NCI-H2029 (cell line): ENCODE results near the gene ENPP3.

ENCODE experiments used
- DNase-seq: peaks from one replicate; lab custom pipeline; 2025; lab: John Stamatoyannopoulos, UW

Gene ENPP3

DNA sequence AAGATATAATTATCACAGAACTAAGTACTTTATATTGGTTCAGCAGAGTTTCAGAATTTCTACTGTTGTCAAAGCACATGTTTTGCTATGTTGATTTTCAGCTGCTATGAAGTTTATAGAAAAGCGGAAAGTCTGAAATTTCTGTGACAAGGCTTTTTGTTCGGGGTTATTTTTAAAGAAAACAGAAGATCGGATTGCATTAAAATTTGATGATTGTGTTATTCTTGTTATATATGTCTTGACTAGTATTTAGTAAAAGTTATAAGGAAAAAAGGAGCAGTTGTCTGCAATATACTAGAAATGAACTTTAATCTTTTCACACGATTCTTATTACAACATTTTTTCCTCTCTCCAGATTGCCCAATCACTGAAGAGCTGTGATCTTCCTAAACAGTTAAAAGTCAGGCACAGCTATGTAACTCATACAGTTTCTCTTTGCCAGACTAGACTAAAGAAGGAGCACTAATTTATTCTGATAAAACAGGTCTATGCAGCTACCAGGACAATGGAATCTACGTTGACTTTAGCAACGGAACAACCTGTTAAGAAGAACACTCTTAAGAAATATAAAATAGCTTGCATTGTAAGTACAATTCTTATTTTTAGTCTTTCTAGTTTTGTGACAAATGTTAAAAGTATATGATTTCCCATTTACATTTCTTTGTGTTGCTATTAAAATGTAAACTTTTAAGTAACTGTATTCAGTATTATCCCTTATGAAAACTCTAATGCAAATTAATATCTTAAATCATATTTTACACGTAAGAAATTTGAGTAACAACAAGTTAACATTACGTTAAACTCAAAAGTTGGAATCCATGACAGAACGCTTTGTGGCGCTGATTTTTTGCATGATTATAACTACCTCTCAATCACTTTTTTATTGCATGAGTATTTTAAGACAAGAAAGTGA lies at the start of gene ENPP3:
TSS of gene ENPP3 (plus strand) at position 423 of the 913 bp plus-strand sequence. CDS start at position 506, 83 bp downstream.
- no peak for DNase-seq

DNA sequence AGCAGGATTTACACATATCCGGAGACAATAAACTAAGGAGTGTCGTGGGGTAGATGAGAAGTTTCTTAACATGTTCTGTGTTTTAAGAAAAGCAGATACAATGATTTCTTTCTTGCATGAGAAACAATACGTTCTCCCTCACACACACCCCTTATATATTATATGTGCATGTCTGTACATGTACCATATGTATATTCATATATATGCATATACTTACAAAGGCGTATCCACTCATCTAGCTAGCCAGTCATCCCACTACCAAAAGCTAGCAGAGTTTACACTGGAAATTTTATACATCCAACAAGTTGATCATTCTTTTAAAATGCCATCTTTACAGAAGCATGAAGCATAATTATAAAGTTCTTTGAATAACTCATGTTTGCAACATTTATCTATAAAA lies 49.2 kb upstream of the ENPP3 start:
- DNase-seq = no peak

DNA sequence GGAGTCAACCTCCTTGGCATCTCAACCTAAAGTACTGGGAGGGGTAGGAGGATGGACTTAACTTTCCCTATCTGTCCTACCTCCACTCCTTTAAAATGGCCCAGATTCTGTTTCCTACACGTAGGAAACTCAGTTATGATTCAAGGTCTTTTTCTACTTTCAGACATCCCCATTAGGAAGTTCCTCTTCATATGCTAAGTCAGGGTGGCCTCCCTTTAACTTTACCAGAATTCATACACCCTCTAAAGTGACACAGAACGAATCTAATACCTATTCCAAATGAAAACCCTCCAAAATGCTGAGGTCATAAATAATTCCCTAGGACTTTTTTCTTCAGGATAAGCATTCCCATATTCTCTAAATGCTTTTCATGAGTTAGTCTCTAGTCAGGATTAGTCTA lies 48.5 kb upstream of the ENPP3 start:
- DNase-seq = no peak

DNA sequence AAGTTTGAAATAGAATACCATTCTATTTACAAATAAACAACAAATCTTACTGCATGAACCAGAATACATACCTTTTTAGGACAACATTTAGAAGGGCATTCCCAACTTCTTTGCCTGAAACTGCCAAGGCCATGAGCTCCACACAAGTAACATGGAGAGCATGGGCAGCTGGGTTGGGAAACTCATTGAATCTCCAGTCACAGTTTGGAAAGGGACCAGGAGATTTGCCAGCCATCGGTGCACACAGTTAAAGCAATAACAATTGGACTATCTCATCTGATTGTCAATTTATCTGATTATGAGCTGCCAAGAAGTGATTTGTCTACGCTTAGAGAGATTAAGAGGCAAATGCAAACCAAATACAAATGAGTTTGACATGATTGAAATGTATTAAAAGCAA lies 44.2 kb upstream of the ENPP3 start:
- no peak for DNase-seq

DNA sequence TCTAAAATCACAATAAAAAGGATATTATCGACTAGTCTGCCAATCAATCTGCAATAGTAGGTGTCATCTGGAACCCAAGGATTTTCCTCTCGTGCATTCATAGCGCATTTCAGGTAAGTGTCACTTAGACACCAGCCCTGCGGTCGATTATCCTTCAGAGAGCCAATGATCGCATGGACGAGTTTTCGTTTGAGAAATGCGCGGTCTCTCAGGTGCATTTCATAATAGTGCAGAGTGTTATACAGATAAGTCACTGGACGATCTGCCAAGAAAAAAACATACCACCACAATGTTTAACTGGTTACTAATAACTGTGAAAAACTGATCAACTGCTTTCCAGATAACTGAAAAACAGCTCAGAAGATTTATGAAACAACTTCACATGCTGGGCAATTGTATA lies 43.0 kb upstream of the ENPP3 start:
- no peak for DNase-seq

DNA sequence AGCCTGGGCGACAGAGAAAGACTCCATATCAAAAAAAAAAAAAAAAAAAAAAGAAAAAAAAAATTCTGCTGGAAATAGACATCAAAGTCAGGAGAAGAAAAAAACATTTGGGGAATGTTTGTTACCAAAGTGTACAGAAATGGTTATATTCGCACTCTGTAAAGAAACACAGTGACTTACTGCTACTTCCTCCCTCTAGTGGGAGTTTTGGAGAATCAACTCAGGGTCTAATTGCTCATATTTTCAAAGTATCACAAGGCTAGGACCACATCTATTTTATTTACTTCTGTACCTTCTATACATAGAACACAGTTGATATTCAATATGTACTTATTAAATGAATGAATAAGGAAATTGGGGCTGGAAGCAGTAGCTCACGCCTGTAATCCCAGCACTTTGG lies 39.7 kb upstream of the ENPP3 start:
- DNase-seq = no peak

DNA sequence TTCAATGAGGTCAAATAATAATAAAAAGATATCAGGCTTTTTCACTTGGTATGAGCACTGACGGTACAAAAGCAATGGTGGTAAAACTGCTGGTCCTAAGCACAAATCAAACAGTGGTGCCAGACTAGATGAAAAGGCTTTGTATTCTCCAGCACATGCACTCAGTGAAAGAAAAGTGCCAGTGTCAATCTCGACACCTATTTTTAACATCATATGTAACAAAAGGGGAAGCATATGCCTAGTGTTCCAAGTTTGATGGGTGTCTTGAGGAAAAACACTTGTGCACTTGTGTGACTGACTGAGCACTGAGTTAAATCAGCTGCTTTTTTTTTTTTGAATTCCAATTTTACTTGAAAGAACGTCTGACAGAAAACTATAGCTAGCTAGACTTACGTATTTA lies 36.4 kb upstream of the ENPP3 start:
- DNase-seq = no peak

DNA sequence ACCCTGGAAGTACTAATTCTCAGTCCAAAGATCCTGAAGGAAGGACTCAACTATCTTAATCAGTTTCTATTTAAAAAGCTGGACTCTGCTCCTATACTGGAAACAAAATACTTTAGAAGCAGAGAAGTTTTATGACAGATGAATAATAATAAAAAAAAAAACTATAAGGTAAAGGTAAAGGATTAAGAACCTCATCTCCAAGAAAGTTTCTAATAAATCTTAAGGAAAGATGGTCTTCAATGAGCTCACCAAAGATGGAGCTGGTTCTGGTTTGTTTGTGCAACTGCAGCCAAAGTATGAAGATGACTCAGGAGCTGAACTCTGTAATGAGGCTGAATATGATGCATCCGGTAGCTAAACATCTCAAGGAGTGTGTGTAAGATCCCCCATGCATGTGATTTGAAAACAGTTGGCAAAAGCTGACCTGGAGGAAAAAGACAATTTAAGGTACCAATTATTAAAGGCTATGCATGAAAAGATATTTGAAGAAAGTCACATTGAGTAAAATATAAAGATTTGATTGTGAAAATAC lies 34.3 kb upstream of the ENPP3 start:
- DNase-seq = no peak

DNA sequence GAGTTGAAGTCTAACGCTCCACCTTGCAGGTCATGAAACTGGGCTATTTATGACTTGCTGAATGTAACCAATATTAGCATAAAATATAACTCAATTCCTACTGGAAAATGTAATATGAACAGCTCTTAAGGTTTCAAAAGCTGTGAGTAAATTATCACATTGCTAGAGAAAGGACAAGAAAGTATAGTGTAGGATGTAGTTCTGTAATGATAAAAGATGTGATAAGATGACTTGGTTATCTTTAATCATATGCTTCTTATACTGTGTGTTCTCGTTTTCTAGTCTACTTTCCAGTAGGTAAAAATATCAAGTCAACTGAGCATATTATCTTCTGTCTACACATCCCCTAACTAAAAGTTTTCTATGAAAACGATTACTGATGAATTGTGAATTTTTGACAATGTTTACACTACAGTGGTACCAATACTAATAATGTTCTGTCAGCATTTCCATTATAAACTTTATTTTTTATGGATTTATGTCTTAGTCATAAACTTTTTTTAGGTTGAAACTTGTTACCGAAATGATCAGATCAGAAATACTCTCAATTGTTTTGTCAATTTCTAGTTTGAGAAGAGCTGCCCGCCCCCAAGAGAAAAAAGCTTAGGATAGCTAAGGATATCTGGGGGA lies 23.7 kb upstream of the ENPP3 start:
- no peak for DNase-seq

DNA sequence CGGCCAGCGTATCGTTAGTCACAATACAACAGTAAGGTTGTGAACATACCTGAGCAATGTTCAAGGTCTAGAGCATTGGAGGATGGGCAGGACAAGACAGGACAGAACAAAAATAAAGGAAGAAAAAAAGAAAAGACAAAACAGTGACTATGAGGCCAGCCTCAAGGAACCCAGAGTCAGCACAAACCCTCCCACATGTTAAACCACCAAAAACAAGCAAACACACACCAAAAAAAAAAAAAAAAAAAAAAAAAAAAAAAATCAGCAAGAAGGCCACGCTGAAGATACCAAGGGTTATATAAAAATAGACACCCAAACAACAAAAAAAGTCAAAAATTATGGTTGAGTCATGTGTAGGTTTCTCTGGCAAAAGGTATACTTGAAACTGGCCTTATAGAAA lies 21.8 kb upstream of the ENPP3 start:
- no peak for DNase-seq

DNA sequence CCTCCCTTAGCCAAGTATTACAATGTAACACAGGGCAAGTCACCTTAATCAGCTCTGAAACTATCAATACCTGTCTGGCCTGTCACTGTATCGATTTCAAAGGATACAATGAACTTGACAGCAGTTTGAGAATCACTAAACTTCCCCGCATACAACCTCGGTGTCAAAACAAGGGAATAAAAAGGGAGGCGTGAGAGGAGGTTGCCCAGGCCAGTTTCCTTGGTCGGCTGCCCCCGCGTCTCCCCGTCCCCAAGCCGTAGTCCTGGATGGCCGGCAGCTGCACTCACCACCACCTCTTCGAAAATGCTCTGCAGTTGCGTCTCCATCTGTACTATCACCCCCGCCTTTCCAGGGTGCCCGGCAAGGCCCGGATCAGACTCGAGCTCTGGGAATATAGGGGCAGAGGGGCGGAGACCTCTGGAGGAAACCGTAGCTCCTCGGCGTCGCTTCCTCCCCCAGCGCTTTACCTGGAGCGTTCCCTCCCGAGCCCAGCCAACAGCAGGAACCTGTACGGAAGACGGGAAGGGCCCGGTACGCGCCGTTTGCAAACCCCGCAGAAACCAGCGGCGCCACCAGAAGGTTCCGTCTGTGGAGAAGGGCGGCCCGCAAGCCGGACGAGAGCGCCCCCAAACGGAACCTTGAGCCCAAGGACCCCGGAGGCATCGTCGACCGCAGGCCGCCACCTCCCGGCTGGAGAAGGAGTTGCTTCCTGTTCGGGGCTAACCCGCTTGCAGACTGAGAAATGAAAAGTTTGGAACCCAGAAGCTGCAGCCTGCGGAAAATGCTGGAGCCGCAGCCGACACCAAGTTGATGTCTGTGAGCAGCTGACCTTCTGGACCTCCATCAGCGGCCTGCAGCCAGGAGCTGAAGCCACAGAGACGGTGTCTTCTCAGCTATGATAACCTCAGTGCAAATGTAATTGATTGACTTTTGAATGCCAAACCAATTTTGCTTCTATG lies 9.1 kb upstream of the ENPP3 start, which contains the start of gene MED23:
TSS of gene MED23 (minus strand) at position 519 of the 959 bp plus-strand sequence. CDS start at position 326, 193 bp downstream.
- peak; percentile 76 for DNase-seq

DNA sequence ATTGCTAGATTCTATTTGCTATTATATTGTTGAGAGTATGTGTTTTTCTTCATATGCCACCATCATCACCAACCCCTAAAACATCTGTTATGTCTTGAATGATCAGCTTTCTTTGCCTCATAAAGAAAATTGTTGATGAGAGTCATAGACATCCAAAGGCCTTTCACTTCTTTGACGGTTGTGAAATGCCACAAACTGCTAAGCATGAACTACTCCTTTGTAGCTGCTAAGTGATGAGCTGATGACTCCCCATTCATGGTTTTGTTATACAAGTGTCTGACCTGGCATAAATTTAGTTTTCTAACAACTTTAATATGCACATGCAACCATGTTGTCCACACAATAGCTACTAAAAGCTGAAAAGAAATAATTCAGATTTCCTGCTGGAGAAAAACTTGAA lies 8.4 kb upstream of the ENPP3 start:
- no peak for DNase-seq

DNA sequence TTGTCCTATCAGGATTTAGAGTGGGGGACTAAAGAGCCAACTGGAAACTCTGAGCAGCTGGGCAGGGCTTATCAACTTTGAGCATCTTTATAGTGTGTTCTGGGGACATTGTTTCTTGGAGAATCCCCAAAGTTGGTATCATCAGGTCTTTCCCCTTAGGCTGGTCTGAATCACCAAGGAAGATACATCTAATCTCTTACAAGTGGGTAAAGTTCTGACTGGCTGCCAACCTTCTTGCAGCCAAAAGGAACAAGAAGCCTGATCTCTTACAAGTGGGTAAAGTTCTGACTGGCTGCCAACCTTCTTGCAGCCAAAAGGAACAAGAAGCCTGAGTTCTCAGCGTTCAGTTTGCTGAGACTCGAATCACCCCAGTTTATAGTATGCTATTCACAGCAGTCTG lies 7.5 kb upstream of the ENPP3 start:
- no peak for DNase-seq

DNA sequence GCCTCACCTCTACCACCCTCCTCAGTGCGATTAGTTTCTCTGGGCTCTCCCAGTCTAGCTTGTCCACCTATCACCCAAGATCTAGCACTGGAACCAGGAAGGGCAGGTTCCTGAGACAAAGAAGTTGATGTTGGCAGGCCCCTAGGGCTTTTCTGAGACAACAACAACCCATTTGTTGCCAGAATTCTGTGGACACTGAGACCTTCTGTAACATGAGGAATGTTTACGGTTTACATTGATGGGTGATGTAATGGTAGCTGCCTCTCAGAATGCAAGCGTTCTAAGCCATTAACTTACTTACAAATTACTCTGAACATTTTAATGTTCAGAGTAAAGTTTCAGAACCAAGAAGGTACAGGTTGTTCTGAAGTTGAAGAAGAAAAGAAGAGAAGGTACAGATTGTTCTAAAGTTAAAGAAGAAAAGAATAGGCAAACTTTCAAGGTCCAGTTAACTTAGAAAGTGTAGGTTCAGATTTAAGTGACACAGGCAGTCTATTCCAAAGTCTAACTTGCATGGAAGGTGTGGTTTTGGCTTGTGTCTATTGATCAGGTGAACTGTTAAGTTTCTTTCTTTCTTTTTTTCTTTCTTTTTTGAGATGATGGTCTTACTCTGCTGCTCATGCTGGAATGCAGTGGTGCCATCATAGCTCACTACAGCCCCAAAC lies 5.3 kb upstream of the ENPP3 start:
- no peak for DNase-seq

DNA sequence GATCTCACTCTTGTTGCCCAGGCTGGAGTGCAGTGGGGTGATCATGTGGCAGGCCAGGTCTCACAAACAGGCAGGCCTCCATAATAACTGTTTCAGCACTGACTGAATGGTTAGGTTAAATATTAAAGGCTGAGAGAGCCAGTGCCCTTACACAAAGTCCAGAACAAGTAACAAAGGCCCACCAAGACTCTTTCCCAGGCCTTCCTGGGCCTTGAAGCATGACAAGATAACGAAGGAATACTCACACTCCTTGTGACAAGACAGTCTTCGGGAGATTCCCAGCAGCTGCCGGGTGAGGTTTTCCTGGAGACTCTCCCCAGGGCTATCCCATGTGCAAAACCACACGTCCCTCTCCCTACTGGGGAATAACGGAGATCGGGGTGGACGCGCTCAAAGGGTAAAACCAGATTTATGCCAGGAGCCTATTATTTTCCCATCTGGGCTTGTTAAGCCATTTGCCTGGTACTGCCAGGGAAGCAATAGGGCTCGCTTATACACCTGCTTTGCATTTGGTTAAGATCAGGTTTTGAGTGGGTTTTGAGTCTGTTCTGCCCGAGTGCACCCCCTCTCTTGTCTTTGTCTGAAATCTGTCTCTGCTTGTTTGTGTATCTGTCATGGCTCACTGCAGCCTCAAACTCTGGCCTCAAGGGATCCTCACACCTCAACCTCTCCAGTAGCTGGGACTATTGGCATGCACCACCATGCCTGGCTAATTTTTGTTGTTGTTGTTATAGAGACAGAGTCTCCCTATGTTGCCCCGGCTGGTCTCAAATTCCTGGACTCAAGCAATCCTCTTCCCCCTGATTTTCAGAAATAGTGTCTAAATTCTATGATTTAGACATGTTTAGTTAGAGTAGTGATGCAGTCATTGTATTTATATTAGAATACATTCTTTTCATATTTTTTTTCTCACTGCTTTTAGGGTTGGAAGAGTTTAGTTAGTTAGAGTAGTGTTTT lies 1.4 kb upstream of the ENPP3 start:
- no peak for DNase-seq

DNA sequence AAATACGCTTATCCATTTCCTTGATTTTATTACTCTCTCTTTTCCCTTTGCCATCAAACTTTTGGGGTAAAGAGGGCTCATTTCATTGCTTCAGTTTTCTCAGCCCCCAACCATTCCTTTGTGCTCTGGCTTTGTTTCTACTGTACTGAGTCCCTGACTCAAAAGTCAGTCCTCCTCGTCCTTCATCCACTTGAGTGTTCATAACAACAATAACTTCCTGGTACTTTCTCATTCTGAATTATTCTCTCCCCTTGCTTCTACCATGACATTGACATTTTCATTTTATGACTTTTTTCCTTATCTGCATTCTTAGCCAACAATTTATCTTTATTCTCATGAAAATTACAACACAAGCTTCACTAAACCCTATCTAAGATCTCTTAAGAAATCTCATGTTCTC lies 911 bp downstream of the ENPP3 start:
- no peak for DNase-seq

DNA sequence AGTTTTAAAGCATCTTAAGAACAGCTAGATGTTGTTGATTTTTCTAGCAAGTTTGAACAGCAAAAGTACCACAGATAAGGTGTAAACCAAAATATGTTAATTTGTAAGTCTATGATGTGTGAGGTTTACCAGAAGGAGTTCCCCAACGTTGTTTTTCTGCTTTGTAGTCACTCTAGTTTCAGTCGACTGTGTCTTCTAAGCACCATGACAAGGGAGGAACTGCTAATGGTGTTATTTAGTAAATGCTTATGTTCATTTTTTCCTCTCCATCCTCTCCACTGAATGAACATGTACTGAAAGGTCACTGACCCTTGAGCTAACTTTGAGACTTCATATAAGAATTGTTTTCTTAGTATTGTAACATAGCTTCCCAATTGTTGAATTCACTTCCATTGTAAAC lies 3.0 kb downstream of the ENPP3 start:
- no peak for DNase-seq

DNA sequence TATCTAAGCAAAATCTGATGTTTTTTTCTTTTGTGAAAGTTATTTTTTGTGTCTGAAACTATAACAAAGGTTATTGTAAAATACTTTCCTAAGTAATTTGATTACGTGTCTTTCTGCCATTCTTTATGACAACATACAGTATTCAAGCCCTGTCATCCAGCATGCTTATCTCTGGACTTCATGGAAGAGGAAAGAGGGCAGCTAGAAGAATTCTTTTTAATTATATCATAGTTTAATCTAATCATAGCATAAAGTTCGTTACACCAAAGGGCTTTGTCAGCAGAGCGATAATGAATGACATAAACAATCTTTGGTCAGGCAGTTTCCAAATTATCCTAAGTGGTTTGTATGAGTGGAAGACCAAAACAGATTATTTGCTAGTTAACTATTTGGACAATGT lies 3.5 kb downstream of the ENPP3 start:
- DNase-seq = no peak

DNA sequence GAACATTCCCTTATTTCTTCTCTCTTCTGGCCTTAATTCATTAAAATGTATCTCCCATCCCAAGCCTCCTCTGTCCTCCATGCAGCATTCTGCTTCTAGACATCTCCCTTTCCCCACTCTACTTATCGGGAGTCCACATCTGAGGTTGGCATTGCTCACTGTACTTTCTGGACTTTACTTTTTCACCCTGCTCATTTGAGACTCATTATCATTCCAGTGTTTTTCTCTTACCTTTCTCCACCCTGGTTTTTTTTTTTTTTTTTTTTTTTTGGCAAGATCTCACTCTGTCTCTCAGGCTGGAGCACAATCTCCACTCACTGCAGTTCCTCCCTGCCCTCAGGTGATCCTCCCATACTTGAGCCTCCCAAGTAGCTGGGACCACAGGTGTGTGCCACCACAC lies 4.5 kb downstream of the ENPP3 start:
- DNase-seq = no peak

DNA sequence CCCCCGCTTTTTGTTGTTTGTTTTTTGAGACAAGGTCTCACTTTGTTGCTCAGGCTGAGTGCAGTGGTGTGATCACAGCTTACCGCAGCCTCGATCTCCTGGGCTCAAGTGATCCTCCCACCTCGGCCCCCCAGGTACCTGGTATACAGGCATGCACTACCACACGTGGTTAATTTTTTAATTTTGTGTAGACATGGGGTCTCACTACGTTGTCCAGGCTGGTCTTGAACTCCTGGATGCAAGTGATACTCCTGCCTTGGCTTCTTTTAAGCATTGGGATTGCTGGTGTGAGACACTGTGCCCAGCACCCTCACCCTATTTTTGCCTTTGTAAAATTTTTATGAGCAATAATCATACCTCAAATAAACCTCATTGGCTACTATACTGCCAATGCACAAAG lies 5.5 kb downstream of the ENPP3 start:
- DNase-seq = no peak
